Ovary (tissue), 9 donors: ENCODE data around the gene HSP90B1. TPM values are rescaled to one million over a fixed set of nuclear protein-coding genes. Genes with fewer than 3 reads are reported as not detected.

Experiments used
- DNase-seq, 5 donors: peaks; one replicate each; pipeline ENCODE4 v3.0.0-alpha.2; 2019 to 2020
- H3K27ac ChIP-seq, 2 donors: fragments of 200-600 bp; one replicate each; pipeline versions ENCODE4 v1.5.1 to v1.8.0; 2019 to 2022
- H3K27me3 ChIP-seq: fragments of 200-600 bp; one replicate; pipeline ENCODE4 v1.8.0; 2022
- H3K36me3 ChIP-seq: fragments of 200-600 bp; sonication (generic); one replicate; pipeline ENCODE4 v1.5.1; 2019
- H3K4me1 ChIP-seq: one replicate; pipeline ENCODE4 v1.8.1; 2013; ENCODE audit warnings: mild to moderate bottlenecking, moderate library complexity; ENCODE audit not compliant: insufficient read depth
- H3K4me3 ChIP-seq: fragments of 200-600 bp; sonication (generic); one replicate; pipeline ENCODE4 v1.5.1; 2017
- H3K9me3 ChIP-seq, 2 donors: fragments of 200-600 bp in 1 of 2; sonication (generic) in 1 of 2; one replicate each; pipeline versions ENCODE4 v1.5.1 to v1.8.1; 2013 to 2019; ENCODE audit warnings: mild to moderate bottlenecking in 1 of 2, moderate library complexity in 1 of 2
- CTCF ChIP-seq, 3 donors: fragments of 450-650 bp in 2 of 3; fragments of 200-600 bp in 1 of 3; IDR thresholded peaks; one replicate each; pipeline versions ENCODE4 v1.5.1 to v1.8.0; 2016 to 2022; ENCODE audit warnings: antibody characterized with exemption in 3 of 3, mild to moderate bottlenecking in 1 of 3
- EP300 ChIP-seq: sonication (generic); formaldehyde crosslinking; IDR thresholded peaks from one replicate; pipeline ENCODE4 v1.6.1; 2017; ENCODE audit warnings: antibody characterized with exemption
- POLR2A ChIP-seq: fragments of 450-650 bp; IDR thresholded peaks from one replicate; pipeline ENCODE4 v1.6.1; 2017; ENCODE audit warnings: antibody characterized with exemption, mild to moderate bottlenecking, moderate library complexity
- WGBS, 3 donors: extraction: QIAGEN DNeasy Blood & Tissue Kit in 1 of 3; methylation state at CpG; one replicate each; pipeline versions ENCODE4 v1.1.5 to v1.1.7; 2013 to 2017; 5-methylcytosine and 5-hydroxymethylcytosine counted together
- intact Hi-C, 4 donors: fragments of 100-400 bp; cut with DNase I; formaldehyde crosslinking; loops; one replicate each; pipeline versions ENCODE4 v1.11.0 to v1.15.1; 2022 to 2023
- polyA plus RNA-seq, 2 donors: library from polyadenylated mRNA; stranded (reverse); fragments of 200-250 nt in 1 of 2; fragments of 350-450 nt in 1 of 2; fragmentation: Illumina TruSeq in 1 of 2; extraction: RNeasy Lipid Tissue Mini Kit (QIAGEN cat#74804) in 1 of 2; gene quantifications; one replicate each; pipeline ENCODE4 v1.2.3, GENCODE V29; 2013 to 2014
- total RNA-seq, 7 donors: library from RNA; depleted of rRNA in 2 of 7; stranded (reverse); fragments of >200 nt in 2 of 7; fragmentation: NEBNext Ultra II Directional in 3 of 7; extraction: Animal tissue kit (Norgen Biotek cat#: 25700) in 3 of 7; gene quantifications; one replicate each; pipeline versions ENCODE4 v1.1.0 to v1.2.4, GENCODE V29; 2016 to 2023
- donor health status: DM: no; HTN: no; CAD: no; lungs with moderate emphysema.
- donor health status: DM: no; HTN: no; CAD: no.
- donor health status: Bipolar disorder and iron deficiency.
- donor health status: DM: yes; HTN: yes; CAD: no.
- donor health status: DM: no; HTN: no; CAD: no.
- donor health status: DM: yes; HTN: yes; CAD: no.

Gene HSP90B1
- total and polyA plus RNA-seq, 9 donors: 217 to 777 (median 442) TPM

DNA sequence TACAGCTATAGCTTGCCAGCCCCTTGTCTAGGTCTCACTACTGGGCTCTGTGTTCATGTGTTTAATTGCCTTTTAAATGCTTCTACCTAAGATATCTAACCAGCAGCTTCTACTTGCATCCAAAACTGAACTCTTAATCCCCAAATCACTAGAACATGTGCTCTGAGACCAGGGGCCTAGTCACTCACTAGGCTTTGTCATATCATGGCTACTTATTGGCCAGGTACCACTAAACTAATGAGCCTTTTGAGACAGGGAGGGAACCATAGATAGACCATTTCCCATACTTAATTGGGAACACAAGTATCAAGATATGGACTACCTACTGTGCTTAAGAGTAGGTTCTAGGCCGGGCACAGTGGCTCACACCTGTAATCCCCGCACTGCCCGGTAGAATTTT, 6.5 kb downstream of the HSP90B1 start:
- H3K4me1 ChIP-seq: peaks cover 3% of the 10 kb centered on the region
- H3K36me3 ChIP-seq: no peaks in the 10 kb centered on the region
- no peak for DNase-seq
- WGBS, 3 donors: 91 to 97% (median 93%) methylated on average over 3 of the region's 3 CpGs
- TF ChIP-seq CTCF (IDR thresholded peaks at IDR 0.05): no peak
- no peak for TF ChIP-seq EP300
- no peak for TF ChIP-seq POLR2A
- H3K27ac ChIP-seq: no peak overlapping the region
- no peaks in the 10 kb centered on the region for H3K27me3 ChIP-seq
- H3K9me3 ChIP-seq: no peaks in the 10 kb centered on the region
- H3K4me3 ChIP-seq: no peak overlapping the region
- intact Hi-C loops: no loop called here

GRCh38 chr12:103944964-103945363, 14.8 kb downstream of the HSP90B1 start:
- Histone ChIP-seq H3K4me1 (no peaks in the 10 kb centered on the region), H3K4me3 (no peak overlapping the region), H3K27me3 (no peaks in the 10 kb centered on the region), H3K27ac (no peak overlapping the region), H3K36me3 (no peaks in the 10 kb centered on the region), H3K9me3 (no peaks in the 10 kb centered on the region)
- no peak for TF ChIP-seq CTCF (IDR thresholded peaks at IDR 0.05)
- no peak for TF ChIP-seq EP300
- no peak for TF ChIP-seq POLR2A
- intact Hi-C loops: no loop called here
- WGBS, 3 donors: 67 to 86% (median 71%) methylated on average over 3 of the region's 3 CpGs
- no peak for DNase-seq

GRCh38 chr12:103947871-103948555, 17.8 kb downstream of the HSP90B1 start:
- Histone ChIP-seq H3K4me3 (no peak overlapping the region), H3K9me3 (no peaks in the 10 kb centered on the region), H3K36me3 (no peaks in the 10 kb centered on the region), H3K4me1 (no peaks in the 10 kb centered on the region), H3K27ac (no peak overlapping the region), H3K27me3 (no peaks in the 10 kb centered on the region)
- no peak for DNase-seq
- WGBS, 3 donors: 79 to 96% (median 93%) methylated on average over 7 of the region's 7 CpGs
- TF ChIP-seq EP300: no peak
- TF ChIP-seq POLR2A: no peak
- TF ChIP-seq CTCF (IDR thresholded peaks at IDR 0.05): no peak
- intact Hi-C loops: no loop called here

- TF ChIP-seq CTCF (IDR thresholded peaks at IDR 0.05) (no peak), EP300 (no peak), POLR2A (no peak)
- 76 to 86% (median 82%) methylated on average over 13 of the region's 13 CpGs for WGBS, 3 donors
- DNase-seq: no peak
- Histone ChIP-seq H3K27me3 (no peaks in the 10 kb centered on the region), H3K4me3 (no peak overlapping the region), H3K4me1 (no peaks in the 10 kb centered on the region), H3K36me3 (no peaks in the 10 kb centered on the region), H3K27ac (no peak overlapping the region), H3K9me3 (no peaks in the 10 kb centered on the region)
- intact Hi-C loops: no loop called here
Observed at GRCh38 chr12:103948746-103949406, 18.7 kb downstream of the HSP90B1 start.
